Thymus (tissue), 11 donors: ENCODE data around the gene RGPD6. TPM values are rescaled to one million over a fixed set of nuclear protein-coding genes. Genes with fewer than 3 reads are reported as not detected.
"Not testable (repeated sequence)": the region's sequence is repeated elsewhere in the genome, so short reads cannot be mapped to it uniquely, and the experiment has no call there.

Experiments used
- DNase-seq, 9 donors: peaks; one replicate each; pipeline ENCODE4 v3.0.0-alpha.2; 2013; ENCODE audit warnings: low spot score in 9 of 9, low read depth in 6 of 9, missing footprints in 1 of 9
- H3K27ac ChIP-seq, 2 donors: one replicate each; pipeline ENCODE4 v1.5.1; 2013; ENCODE audit warnings: control low read depth in 1 of 2, low read depth in 1 of 2, low read length in 1 of 2, mild to moderate bottlenecking in 1 of 2, moderate library complexity in 1 of 2
- H3K27me3 ChIP-seq, 2 donors: one replicate each; pipeline ENCODE4 v1.5.1; 2013; ENCODE audit warnings: low read length in 1 of 2; ENCODE audit not compliant: control insufficient read depth in 2 of 2, insufficient read depth in 1 of 2
- H3K36me3 ChIP-seq, 2 donors: one replicate each; pipeline ENCODE4 v1.5.1; 2013; ENCODE audit warnings: low read length in 1 of 2, mild to moderate bottlenecking in 1 of 2, moderate library complexity in 1 of 2; ENCODE audit not compliant: control insufficient read depth in 2 of 2, insufficient read depth in 2 of 2
- H3K4me1 ChIP-seq, 2 donors: one replicate each; pipeline ENCODE4 v1.5.1; 2013; ENCODE audit warnings: low read length in 2 of 2; ENCODE audit not compliant: control insufficient read depth in 2 of 2, insufficient read depth in 2 of 2
- H3K4me3 ChIP-seq, 2 donors: one replicate each; pipeline ENCODE4 v1.5.1; 2013; ENCODE audit warnings: low read length in 2 of 2, control low read depth in 1 of 2, mild to moderate bottlenecking in 1 of 2
- H3K9me3 ChIP-seq, 2 donors: one replicate each; pipeline ENCODE4 v1.5.1; 2013; ENCODE audit warnings: low read length in 1 of 2, mild to moderate bottlenecking in 1 of 2; ENCODE audit not compliant: control insufficient read depth in 2 of 2, insufficient read depth in 1 of 2
- WGBS: extraction: QIAGEN DNeasy Blood & Tissue Kit; methylation state at CpG from one replicate; pipeline ENCODE4 v1.1.7; 2013; 5-methylcytosine and 5-hydroxymethylcytosine counted together
- polyA plus RNA-seq: library from polyadenylated mRNA; stranded (reverse); fragments of 200-250 nt; gene quantifications from one replicate; pipeline ENCODE4 v1.2.3, GENCODE V29; 2013
- total RNA-seq: library from RNA; stranded (reverse); fragments of 120-200 nt; gene quantifications from one replicate; pipeline ENCODE4 v1.2.4, GENCODE V29; 2013
- donor health status: healthy.

Gene RGPD6
- total and polyA plus RNA-seq, 2 donors: 10.0 to 20.2 TPM

- not testable (repeated sequence) for H3K27ac ChIP-seq, H3K27me3 ChIP-seq, H3K4me3 ChIP-seq, DNase-seq, H3K9me3 ChIP-seq, H3K36me3 ChIP-seq, H3K4me1 ChIP-seq
- no CpG with 5 or more reads among the region's 1 CpG for WGBS
Observed at GRCh38 chr2:110488991-110489390, 88.0 kb downstream of the RGPD6 start.

- H3K36me3 ChIP-seq, DNase-seq, H3K27ac ChIP-seq, H3K27me3 ChIP-seq, H3K4me1 ChIP-seq, H3K4me3 ChIP-seq, H3K9me3 ChIP-seq: not testable (repeated sequence)
- WGBS: no CpG with 5 or more reads among the region's 4 CpGs
Observed at GRCh38 chr2:110482697-110483096, 94.3 kb downstream of the RGPD6 start.

DNA sequence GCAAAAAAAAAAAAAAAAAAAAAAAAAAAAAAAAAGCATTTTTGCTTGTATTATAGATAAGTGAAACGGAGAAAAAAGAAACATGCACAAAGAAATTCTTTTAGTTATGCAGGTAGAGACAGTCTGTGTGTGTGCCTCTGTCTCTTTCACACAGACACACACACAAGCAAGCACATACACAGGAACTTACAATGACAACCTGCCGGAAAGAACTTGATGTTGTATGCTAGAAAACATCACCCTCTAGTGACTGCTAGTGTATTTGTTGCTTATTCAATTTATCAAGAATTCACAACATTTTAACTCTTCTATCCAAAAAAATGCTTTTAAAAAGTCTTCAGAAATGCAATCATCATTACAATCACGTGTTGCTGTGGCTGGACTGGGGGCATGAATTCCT lies 95.8 kb downstream of the RGPD6 start:
- not testable (repeated sequence) for DNase-seq, H3K27me3 ChIP-seq, H3K36me3 ChIP-seq, H3K9me3 ChIP-seq, H3K4me1 ChIP-seq, H3K27ac ChIP-seq, H3K4me3 ChIP-seq
- no CpG with 5 or more reads among the region's 3 CpGs for WGBS

- H3K36me3 ChIP-seq, H3K4me1 ChIP-seq, H3K27ac ChIP-seq, H3K27me3 ChIP-seq, H3K4me3 ChIP-seq, DNase-seq, H3K9me3 ChIP-seq: not testable (repeated sequence)
- no CpG with 5 or more reads among the region's 4 CpGs for WGBS
Observed at GRCh38 chr2:110480084-110480483, 96.9 kb downstream of the RGPD6 start.

- not testable (repeated sequence) for H3K4me3 ChIP-seq, H3K9me3 ChIP-seq, H3K4me1 ChIP-seq, H3K27me3 ChIP-seq, DNase-seq, H3K36me3 ChIP-seq, H3K27ac ChIP-seq
- no CpG with 5 or more reads among the region's 7 CpGs for WGBS
Observed at GRCh38 chr2:110477370-110477769, 99.7 kb downstream of the RGPD6 start.

DNA sequence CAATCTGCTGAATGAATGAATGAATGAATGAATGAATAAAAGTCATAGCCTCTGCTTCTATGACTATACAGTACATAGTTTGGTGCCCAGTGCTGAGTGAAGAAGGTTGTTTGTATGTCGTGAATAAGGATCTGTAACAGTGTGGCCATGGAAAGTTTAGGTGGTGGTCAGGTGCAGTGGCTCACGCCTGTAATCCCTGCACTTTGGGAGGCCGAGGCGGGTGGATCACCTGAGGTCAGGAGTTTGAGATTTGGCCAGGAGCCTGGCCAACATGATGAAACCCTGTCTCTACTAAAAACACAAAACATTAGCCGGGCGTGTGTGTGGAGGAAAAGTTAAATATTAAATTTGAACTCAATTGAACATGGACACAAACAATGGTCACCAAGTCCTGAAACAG lies 100.1 kb downstream of the RGPD6 start:
- not testable (repeated sequence) for H3K4me1 ChIP-seq, H3K27ac ChIP-seq, H3K27me3 ChIP-seq, H3K36me3 ChIP-seq, H3K9me3 ChIP-seq, H3K4me3 ChIP-seq, DNase-seq
- no CpG with 5 or more reads among the region's 6 CpGs for WGBS

GRCh38 chr2:110475627-110476359 lies 101.2 kb downstream of the RGPD6 start:
- H3K27ac ChIP-seq, H3K4me3 ChIP-seq, DNase-seq, H3K9me3 ChIP-seq, H3K4me1 ChIP-seq, H3K36me3 ChIP-seq, H3K27me3 ChIP-seq: not testable (repeated sequence)
- no CpG with 5 or more reads among the region's 3 CpGs for WGBS

DNA sequence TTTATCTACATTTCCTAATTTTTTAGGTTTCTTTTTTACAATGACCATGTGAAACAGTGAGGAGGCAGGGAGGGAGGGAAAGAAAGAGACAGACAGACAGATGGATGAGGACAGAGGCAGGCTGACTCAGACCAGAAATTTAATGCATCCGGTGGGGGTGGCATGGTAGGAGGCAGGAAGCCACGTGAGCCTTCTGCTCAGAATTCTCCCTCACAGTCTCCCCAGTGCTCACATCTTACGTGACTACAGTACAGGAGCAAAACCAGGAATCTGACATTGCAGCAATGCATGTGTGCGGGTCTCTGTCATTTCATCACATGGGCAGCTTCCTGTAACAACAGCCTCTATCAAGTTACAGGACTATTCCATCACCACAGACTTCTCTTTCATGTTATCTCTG lies 102.1 kb downstream of the RGPD6 start:
- H3K27ac ChIP-seq, DNase-seq, H3K36me3 ChIP-seq, H3K4me3 ChIP-seq, H3K9me3 ChIP-seq, H3K4me1 ChIP-seq, H3K27me3 ChIP-seq: not testable (repeated sequence)
- WGBS: no CpG with 5 or more reads among the region's 4 CpGs

GRCh38 chr2:110473059-110473358 lies 104.0 kb downstream of the RGPD6 start:
- not testable (repeated sequence) for H3K27me3 ChIP-seq, H3K4me3 ChIP-seq, H3K9me3 ChIP-seq, H3K4me1 ChIP-seq, H3K27ac ChIP-seq, DNase-seq, H3K36me3 ChIP-seq
- no CpG with 5 or more reads among the region's 3 CpGs for WGBS
